ENCODE measurements around the gene SPATA13.

The SPATA13 gene

DNA sequence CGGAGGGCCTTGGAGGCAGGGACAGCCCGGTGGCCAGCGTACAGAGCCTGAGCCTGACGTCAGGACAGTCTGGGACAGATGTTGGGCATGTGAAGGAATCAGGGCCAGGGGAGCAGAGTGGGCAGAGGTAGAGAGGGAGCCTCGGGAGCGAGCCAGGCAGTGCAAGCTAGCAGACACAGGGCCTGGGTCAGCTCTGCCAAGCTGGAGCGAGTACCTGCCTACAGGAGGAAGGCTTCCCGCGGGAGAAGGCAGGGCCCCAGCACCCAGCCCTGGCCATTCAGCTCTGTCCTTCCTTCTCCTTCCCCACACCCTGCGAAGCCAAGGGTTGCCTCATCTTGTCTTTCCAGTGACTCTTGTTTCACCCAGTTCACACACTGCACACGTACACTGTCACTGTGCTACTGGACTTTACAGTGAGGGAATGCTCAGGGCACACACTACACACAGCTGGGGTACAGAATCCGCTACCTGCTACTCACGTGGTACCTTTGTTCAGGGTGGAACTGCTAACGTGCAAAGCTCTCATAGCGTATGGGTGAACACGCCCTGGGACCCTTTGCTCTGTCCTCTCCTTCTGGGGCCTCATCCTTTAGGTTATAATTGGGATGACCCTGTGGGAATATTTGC, 139.1 kb downstream of the SPATA13 start:
- H3K27ac ChIP-seq, result no peak overlapping the region
- TF ChIP-seq, protein P1, sequence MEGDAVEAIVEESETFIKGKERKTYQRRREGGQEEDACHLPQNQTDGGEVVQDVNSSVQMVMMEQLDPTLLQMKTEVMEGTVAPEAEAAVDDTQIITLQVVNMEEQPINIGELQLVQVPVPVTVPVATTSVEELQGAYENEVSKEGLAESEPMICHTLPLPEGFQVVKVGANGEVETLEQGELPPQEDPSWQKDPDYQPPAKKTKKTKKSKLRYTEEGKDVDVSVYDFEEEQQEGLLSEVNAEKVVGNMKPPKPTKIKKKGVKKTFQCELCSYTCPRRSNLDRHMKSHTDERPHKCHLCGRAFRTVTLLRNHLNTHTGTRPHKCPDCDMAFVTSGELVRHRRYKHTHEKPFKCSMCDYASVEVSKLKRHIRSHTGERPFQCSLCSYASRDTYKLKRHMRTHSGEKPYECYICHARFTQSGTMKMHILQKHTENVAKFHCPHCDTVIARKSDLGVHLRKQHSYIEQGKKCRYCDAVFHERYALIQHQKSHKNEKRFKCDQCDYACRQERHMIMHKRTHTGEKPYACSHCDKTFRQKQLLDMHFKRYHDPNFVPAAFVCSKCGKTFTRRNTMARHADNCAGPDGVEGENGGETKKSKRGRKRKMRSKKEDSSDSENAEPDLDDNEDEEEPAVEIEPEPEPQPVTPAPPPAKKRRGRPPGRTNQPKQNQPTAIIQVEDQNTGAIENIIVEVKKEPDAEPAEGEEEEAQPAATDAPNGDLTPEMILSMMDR (conservative IDR thresholded peaks at IDR 0.05), result no peak

DNA sequence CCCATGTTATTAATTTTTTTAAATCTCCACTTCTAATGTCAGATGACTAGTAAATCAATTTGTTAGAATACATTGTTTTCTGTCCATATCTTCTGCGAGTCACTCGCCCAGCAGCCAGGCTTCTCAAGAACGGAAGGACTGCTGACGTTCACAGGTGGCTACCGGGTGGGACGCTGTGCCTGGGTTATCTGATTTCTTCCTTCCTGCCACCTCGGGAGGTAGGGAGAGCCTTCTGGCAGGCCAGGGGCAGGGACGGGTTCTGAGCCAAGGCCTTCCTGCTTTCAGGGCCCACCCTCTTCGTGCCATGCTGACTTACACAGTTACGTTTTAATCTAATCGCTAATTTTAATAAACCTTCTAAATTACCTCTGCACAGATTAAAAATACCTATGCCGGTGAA, 140.9 kb downstream of the SPATA13 start:
- H3K27ac ChIP-seq, result no peak overlapping the region
- TF ChIP-seq, protein P1 (conservative IDR thresholded peaks at IDR 0.05), result no peak

DNA sequence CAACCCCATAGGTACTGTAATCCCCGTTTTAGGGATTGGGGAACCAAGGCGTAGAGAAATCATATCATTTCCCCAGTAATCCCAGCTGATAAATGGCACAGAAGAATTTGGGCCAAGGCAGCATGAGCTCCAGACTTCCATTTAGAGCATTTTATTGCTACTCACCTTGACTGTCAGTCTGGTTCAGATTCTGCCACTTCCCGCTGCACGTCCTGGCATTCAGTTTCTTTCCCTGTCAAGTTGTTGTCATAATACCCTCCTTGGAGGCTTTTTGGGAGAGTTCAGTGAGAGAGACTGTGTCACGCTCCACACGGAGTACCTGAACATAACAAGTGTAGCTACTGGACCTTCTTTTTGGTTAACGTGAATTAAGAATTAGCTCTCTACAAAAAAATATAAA, 141.4 kb downstream of the SPATA13 start:
- TF ChIP-seq, protein P1 (conservative IDR thresholded peaks at IDR 0.05), result no peak

DNA sequence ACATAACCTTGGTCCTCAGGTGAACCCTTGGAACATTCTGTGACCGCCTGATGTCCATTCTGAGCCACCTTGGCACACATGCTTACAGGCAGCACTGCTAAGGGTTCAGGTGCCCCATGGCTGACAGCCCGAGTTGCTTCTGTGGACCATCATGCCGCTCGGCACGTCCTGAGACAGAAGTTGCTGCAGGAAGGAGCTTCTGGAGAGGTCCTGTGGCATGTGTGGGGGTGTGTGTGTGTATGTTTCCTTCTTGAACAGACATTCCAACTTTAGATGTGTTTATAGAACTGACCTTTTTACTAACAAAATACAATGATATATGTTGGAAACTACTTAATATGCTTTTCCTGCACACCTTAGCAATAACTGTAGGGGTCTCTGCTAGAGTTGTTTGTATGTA, 144.1 kb downstream of the SPATA13 start:
- TF ChIP-seq, protein P1 (conservative IDR thresholded peaks at IDR 0.05), result no peak
- no peak overlapping the region for H3K27ac ChIP-seq

More for the DNA sequence above, 141.4 kb downstream of the SPATA13 start:
- H3K27ac ChIP-seq, result no peak overlapping the region

DNA sequence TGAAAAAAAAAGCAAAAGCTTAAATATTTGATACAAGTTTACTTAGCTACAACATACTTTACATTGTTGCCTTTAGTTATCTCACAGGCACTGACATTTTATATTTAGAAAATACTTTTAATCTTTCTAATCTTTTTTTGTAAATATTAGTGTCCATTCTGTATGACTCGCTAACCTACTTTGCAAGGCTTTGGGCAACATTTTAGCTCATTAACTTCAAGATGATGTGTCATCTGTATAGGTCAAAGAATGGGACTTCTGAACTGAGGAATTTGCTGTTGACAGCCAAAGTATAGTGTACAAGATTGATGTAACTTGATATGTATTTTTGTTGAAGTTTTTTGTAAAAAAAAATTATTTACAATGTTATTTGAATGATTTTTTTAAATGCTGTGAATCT, 146.1 kb downstream of the SPATA13 start:
- H3K27ac ChIP-seq, result no peak overlapping the region; the same call in 1 of the 2 replicates
- TF ChIP-seq, protein P1 (conservative IDR thresholded peaks at IDR 0.05), result no peak

DNA sequence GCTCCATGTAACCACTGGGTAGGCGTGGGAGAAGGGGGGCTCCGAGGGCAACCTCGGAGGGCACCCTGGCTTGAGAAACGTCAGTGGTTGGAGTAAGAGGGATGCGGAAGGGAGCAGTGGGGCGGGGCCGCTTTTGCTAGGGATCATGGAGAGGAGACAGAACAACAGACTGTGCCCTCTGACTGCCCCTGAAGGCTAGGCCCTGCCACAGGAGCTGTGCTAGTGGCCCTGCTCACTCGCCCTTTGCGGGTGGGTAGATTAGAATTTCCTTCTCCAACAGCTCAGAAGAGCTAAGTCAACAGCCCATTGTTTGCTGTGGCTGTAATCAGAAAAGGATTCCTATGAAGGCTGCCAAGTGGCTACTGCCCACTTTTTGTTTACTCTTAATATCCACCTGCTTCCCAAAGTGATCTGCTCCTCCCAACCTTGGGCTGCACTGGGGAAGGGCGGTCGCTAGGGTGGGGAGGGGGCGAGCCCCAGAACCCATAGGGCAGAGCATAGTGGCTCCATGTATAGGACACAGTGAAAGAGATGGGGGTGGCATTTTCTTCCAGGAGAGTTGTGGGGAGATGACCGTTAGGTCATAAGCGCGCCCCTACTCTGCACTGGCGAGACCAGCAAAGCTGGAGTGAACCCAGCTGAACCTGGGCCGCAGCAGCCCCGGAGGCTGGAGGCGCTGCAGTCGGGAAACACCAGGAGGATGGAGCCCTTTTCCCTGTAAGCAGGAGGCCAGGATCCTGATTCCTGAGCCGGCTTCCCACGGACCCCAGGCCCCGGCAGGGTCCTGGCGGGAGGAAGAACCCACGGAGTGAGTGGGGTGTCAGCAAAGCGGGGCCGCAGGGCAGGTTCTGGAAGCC, 146.9 kb downstream of the SPATA13 start:
- peak overlapping the region; percentile 31; the same call in 1 of the 2 replicates for H3K27ac ChIP-seq
- TF ChIP-seq, protein P1 (conservative IDR thresholded peaks at IDR 0.05), result no peak

DNA sequence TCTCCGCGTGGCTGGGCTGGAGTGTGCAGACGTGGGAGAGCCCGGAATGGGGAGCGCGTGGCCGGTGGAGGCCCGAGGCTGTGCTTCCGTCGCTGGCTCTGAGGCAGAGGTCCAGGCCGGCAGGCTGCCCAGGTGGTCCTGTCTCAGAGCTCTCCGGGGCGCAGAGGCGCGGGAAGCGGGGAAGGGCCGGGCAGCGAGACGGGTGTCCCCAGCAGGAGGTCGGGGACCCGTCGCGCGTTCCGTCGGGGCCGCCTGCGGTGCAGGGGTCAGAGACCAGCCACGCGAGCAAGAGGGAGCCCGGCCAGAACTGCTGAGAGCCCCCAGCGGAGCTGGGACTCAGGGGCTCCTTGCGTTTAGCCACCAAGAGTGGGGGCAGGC, 147.5 kb downstream of the SPATA13 start:
- TF ChIP-seq, protein P1 (conservative IDR thresholded peaks at IDR 0.05), result no peak
- no peak overlapping the region for H3K27ac ChIP-seq
